Muscle of leg (tissue), 11 donors: ENCODE measurements around the gene PRRC2B. TPM values are rescaled to one million over a fixed set of nuclear protein-coding genes. Genes with fewer than 3 reads are reported as not detected.
"Not testable (repeated sequence)": the region's sequence is repeated elsewhere in the genome, so short reads cannot be mapped to it uniquely, and the experiment has no call there.

Experiments used
- DNase-seq: peaks from one replicate; pipeline ENCODE4 v3.0.0; 2013
- H3K27ac ChIP-seq: one replicate; pipeline ENCODE4 v1.5.1; 2013; ENCODE audit warnings: mild to moderate bottlenecking, low read length, control low read depth
- H3K27me3 ChIP-seq: one replicate; pipeline ENCODE4 v1.6.1; 2013; ENCODE audit warnings: low read length; ENCODE audit not compliant: control insufficient read depth, insufficient read depth
- H3K36me3 ChIP-seq: one replicate; pipeline ENCODE4 v1.6.1; 2013; ENCODE audit warnings: low read length; ENCODE audit not compliant: control insufficient read depth, insufficient read depth
- H3K4me1 ChIP-seq: one replicate; pipeline ENCODE4 v1.6.1; 2013; ENCODE audit warnings: low read length; ENCODE audit not compliant: control insufficient read depth, insufficient read depth
- H3K4me3 ChIP-seq: one replicate; pipeline ENCODE4 v1.5.1; 2013; ENCODE audit warnings: low read length, control low read depth
- H3K9me3 ChIP-seq: replicated peaks from 2 replicates; pipeline ENCODE4 v1.6.1; 2013; ENCODE audit warnings: low read depth, low read length; ENCODE audit not compliant: control insufficient read depth
- WGBS: methylation state at CpG from one replicate; pipeline ENCODE4 v1.1.5; 2013; ENCODE audit warnings: missing lambda C conversion rate; ENCODE audit not compliant: insufficient coverage; 5-methylcytosine and 5-hydroxymethylcytosine counted together
- polyA plus RNA-seq, 8 donors: library from polyadenylated mRNA; unstranded; fragments of 120-200 nt; gene quantifications; one replicate each; pipeline versions ENCODE4 v1.2.1 to v1.2.3, GENCODE V29; 2013; ENCODE audit warnings: inconsistent platforms in 1 of 8, low replicate concordance in 1 of 8; ENCODE audit not compliant: insufficient read length in 8 of 8, insufficient read depth in 1 of 8
- total RNA-seq: library from RNA; stranded (reverse); fragments of 120-200 nt; gene quantifications from one replicate; pipeline ENCODE4 v1.2.4, GENCODE V29; 2013

Gene PRRC2B
- total and polyA plus RNA-seq, 9 donors, result 64.9 to 181 (median 148) TPM

DNA sequence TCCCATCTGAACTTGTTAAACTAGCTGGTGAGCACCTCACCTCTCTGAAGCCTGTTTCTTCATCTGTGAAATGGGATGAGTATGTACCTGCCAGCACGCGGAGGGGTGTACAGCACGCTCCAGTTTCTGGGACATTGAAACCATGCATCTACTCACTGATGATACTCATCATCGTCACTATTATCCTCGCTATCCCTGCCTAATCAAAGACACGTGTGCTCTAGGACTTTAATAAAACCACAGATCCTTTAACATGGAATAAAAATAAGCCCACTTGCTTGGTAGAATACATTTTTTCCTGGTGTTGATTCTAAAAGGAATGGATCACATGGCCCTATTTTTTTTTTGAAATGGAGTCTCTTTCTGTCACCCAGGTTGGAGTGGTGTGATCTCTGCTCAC lies 71.5 kb downstream of the PRRC2B start:
- H3K27ac ChIP-seq, result no peak overlapping the region
- no peaks in the 10 kb centered on the region for H3K4me1 ChIP-seq
- H3K9me3 ChIP-seq, result peaks cover 2% of the 10 kb centered on the region
- H3K36me3 ChIP-seq, result peaks cover 78% of the 10 kb centered on the region
- H3K27me3 ChIP-seq, result no peaks in the 10 kb centered on the region
- H3K4me3 ChIP-seq, result no peak overlapping the region
- WGBS, result no CpG with 5 or more reads among the region's 6 CpGs
- DNase-seq, result no peak

DNA sequence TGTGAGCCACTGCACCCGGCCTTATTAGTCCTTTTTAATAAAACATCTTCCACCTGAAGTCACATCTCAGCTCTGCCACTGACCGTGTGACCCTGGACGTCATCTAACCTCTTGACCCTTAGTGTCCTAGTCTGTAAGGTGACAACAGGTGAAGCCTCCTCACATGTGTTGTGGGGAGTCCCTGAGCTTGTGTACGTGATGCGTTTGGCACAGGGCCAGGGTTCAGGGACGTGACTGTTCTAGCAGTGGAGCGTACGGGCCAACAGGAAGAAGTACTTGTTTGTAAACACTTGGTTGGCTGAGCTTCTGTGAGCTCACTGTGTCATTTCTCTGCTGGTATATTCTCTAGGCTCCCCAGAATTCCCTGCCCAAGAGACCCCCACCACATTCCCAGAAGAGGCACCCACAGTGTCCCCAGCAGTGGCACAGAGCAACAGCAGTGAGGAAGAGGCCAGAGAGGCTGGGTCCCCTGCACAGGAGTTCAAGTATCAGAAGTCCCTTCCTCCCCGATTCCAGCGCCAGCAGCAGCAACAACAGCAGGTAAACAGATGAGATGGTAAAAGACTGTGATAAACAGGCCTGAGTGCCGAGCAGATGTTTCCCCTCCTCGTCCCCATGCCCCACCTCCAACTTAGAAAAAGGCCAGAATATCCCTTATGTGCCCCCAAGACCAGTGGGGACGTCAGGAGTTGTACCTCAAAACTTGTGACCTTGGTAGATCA lies 73.5 kb downstream of the PRRC2B start:
- DNase-seq, result no peak
- no peaks in the 10 kb centered on the region for H3K4me1 ChIP-seq
- WGBS, result 90% methylated on average over 6 of the region's 13 CpGs
- no peak overlapping the region for H3K27ac ChIP-seq
- no peak overlapping the region for H3K4me3 ChIP-seq
- H3K27me3 ChIP-seq, result no peaks in the 10 kb centered on the region
- H3K9me3 ChIP-seq, result peaks cover 2% of the 10 kb centered on the region
- H3K36me3 ChIP-seq, result peaks cover 75% of the 10 kb centered on the region

DNA sequence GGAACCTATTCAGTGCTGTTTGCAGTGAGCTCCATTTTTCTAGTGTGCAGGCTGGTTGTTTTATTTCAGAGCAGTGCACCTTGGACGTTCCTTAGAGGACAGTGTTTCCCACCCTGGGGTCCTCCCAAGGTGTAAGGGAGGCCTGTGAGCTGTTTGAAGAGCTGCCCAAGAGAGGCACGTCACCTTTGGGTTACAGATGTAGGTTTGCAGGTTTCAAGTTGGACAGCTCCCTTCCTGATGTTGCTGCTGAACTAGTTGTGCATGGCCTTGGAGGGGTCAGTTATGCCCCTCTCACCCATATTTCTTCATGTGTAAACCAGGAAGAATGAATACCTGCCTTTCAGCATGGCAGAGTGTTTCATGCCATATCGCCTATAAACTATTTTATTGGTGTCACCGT lies 74.1 kb downstream of the PRRC2B start:
- no peak for DNase-seq
- H3K27ac ChIP-seq, result no peak overlapping the region
- WGBS, result no CpG with 5 or more reads among the region's 4 CpGs
- peaks cover 2% of the 10 kb centered on the region for H3K9me3 ChIP-seq
- no peak overlapping the region for H3K4me3 ChIP-seq
- H3K36me3 ChIP-seq, result peaks cover 79% of the 10 kb centered on the region
- H3K4me1 ChIP-seq, result no peaks in the 10 kb centered on the region
- no peaks in the 10 kb centered on the region for H3K27me3 ChIP-seq

DNA sequence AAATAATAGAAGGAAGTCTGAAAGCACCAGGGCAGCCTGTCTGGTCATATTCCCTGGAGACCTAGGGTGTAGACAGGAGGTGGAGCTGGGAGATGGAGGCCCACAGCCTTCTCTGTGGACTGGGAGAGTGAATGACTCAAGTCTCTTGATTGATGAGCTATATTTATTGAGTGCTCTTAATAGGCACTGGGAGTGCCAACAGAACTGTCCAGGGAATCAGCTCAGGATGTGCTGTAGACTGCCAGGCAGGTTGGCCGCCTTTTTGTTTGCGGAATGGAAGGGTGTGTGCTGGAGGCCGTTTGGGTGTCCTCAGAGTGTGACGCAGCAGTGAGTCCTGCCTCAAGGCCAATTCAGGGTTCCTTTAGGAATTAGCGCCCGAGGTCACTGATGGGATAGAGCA lies 75.5 kb downstream of the PRRC2B start:
- Histone ChIP-seq H3K27ac (no peak overlapping the region), H3K36me3 (peaks cover 82% of the 10 kb centered on the region), H3K4me1 (no peaks in the 10 kb centered on the region), H3K9me3 (peaks cover 2% of the 10 kb centered on the region), H3K4me3 (no peak overlapping the region), H3K27me3 (no peaks in the 10 kb centered on the region)
- WGBS, result 89% methylated on average over 6 of the region's 6 CpGs
- DNase-seq, result no peak

DNA sequence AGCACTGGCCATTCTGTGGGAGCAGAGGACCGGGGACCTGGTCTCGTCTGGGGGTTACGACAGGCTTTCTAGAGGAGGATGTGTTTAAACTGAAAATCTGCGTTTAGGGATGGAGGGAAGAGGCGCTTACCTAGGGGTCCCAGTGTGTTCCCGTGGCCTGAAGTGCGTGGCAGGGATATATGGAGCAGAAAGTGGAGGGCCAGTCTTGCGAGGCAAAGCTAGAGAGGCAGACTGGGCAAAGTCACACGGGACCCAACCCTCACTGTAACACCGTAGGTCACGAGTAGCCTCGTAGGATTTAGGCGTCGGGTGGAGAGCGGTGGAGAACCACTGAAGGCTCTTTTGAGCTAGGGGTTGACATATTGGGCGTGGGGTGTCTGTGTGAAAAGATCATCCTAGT lies 76.1 kb downstream of the PRRC2B start:
- Histone ChIP-seq H3K4me3 (no peak overlapping the region), H3K4me1 (no peaks in the 10 kb centered on the region), H3K27me3 (no peaks in the 10 kb centered on the region), H3K36me3 (peaks cover 82% of the 10 kb centered on the region), H3K9me3 (peaks cover 2% of the 10 kb centered on the region), H3K27ac (no peak overlapping the region)
- 93% methylated on average over 12 of the region's 16 CpGs for WGBS
- no peak for DNase-seq

DNA sequence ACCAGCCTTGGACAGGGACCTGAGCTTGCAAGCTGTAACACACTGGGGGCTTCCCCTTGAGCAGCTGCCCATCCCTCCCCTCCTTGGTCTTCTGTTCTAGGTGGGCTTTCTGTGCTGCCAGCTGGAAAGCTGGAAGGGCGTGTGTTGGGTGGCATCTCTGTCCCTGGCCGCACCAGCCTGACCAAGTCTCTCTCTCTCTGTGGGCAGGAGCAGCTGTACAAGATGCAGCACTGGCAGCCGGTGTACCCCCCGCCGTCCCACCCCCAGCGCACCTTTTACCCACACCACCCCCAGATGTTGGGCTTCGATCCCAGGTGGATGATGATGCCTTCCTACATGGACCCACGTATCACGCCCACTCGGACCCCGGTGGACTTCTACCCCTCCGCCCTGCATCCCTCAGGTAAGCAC lies 76.7 kb downstream of the PRRC2B start:
- 96% methylated on average over 3 of the region's 12 CpGs for WGBS
- no peaks in the 10 kb centered on the region for H3K27me3 ChIP-seq
- DNase-seq, result no peak
- peaks cover 2% of the 10 kb centered on the region for H3K9me3 ChIP-seq
- no peak overlapping the region for H3K27ac ChIP-seq
- no peaks in the 10 kb centered on the region for H3K4me1 ChIP-seq
- H3K4me3 ChIP-seq, result no peak overlapping the region
- peaks cover 82% of the 10 kb centered on the region for H3K36me3 ChIP-seq

DNA sequence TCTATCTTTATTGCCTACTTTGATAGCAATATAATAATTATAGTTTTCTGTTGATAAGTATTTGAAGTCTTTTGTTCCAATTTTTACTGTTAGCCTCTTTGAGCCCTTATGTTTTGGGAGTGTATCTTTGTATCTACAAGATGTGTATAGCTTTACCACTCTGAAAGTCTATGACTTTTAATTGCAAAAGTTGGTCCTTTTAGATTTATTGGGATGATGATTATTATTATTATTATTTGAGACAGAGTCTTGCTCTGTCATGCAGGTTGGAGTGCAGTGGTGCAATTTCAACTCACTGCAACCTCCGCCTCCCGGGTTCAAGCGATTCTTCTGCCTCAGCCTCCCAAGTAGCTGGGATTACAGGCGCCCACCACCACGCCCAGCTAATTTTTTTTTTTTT lies 78.2 kb downstream of the PRRC2B start:
- DNase-seq, H3K9me3 ChIP-seq, H3K27me3 ChIP-seq, H3K4me3 ChIP-seq, H3K27ac ChIP-seq, H3K4me1 ChIP-seq: not testable (repeated sequence)
- no CpG with 5 or more reads among the region's 5 CpGs for WGBS
- H3K36me3 ChIP-seq, result peaks cover 90% of the 10 kb centered on the region

DNA sequence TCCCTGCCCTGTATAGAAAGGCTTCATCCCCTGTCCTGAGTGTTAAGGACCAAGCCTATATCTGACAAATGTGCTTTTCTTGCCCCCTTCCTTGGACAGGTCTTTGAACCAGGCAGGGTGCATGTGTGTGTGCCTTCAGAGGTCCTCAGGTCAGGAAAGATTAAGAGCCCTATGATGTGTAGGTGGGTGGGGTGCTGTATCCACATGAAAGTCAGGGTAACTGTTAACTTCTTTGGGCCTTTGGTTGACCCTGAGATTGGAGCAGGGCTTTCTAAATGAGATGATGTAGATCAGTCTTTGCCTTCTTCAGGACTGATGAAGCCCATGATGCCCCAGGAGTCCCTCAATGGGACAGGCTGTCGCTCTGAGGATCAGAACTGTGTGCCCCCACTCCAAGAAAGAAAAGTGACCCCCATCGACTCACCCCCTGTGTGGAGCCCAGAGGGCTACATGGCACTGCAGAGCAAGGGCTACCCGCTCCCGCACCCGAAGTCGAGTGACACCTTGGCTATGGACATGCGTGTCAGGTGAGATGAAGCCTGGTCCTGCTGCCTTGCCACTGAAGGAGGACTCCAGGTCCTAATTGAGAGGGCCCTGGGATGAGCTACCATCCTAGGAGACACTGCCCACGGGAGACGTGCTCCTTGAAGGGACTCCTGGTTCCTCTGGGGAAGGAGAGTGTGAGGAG lies 79.5 kb downstream of the PRRC2B start:
- WGBS, result 91% methylated on average over 8 of the region's 9 CpGs

DNA sequence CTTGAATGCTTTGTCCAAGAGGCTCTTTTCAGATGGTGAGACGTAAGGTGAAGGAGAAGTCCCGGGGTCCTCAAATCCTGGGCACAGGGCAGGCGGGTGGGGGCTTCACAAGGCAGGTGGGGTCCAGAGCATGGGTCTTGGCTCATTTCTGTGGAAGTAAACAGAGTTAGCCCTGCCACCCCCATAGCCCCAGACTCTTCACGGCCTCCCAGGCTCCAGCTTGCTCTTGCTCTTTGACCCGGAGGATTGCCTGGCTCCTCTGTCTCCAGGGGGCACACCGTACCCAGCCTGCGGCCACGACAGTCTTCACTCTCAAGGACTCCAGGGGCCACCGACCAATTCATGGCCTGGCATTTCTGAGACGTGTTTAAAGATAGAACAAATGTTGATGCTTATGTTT lies 80.0 kb downstream of the PRRC2B start:
- peaks cover 2% of the 10 kb centered on the region for H3K9me3 ChIP-seq
- peaks cover 90% of the 10 kb centered on the region for H3K36me3 ChIP-seq
- H3K4me1 ChIP-seq, result no peaks in the 10 kb centered on the region
- no peak overlapping the region for H3K4me3 ChIP-seq
- no peaks in the 10 kb centered on the region for H3K27me3 ChIP-seq
- no peak for DNase-seq
- no peak overlapping the region for H3K27ac ChIP-seq
- 85% methylated on average over 5 of the region's 10 CpGs for WGBS

More for the DNA sequence above, 79.5 kb downstream of the PRRC2B start:
- no peak overlapping the region for H3K27ac ChIP-seq
- peaks cover 90% of the 10 kb centered on the region for H3K36me3 ChIP-seq
- H3K4me1 ChIP-seq, result no peaks in the 10 kb centered on the region
- H3K9me3 ChIP-seq, result peaks cover 2% of the 10 kb centered on the region
- no peak overlapping the region for H3K4me3 ChIP-seq
- no peak for DNase-seq
- H3K27me3 ChIP-seq, result no peaks in the 10 kb centered on the region

DNA sequence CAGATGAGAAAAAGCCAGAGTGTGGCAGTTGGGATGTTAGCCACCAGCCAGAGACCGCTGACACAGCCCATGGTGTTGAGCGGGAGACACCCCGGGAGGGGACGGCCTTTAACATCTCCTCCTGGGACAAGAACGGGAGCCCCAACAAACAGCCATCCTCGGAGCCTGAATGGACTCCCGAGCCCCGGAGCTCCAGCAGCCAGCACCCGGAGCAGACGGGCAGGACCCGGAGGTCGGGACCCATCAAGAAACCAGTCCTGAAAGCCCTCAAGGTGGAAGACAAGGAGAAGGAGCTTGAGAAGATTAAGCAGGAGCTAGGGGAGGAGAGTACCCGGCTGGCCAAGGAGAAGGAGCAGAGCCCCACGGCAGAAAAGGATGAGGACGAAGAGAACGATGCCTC lies 80.8 kb downstream of the PRRC2B start:
- no peak overlapping the region for H3K27ac ChIP-seq
- WGBS, result 89% methylated on average over 12 of the region's 16 CpGs
- no peaks in the 10 kb centered on the region for H3K27me3 ChIP-seq
- peaks cover 2% of the 10 kb centered on the region for H3K9me3 ChIP-seq
- DNase-seq, result no peak
- H3K4me3 ChIP-seq, result no peak overlapping the region
- no peaks in the 10 kb centered on the region for H3K4me1 ChIP-seq
- H3K36me3 ChIP-seq, result peaks cover 89% of the 10 kb centered on the region
